ENCODE measurements around the gene NANOS1.

- TF ChIP-seq CTCF (IDR thresholded peaks at IDR 0.05) (no peak), EP300 (IDR thresholded peaks at IDR 0.05) (no peak), POLR2AphosphoS5 (IDR thresholded peaks at IDR 0.05) (no peak)
Measured at GRCh38 chr10:119005362-119006043, 24.0 kb upstream of the NANOS1 start.

Data from sigmoid colon (tissue), 4 donors.